ENCODE data around the gene CSNK1G2. TPM values are rescaled to one million over a fixed set of nuclear protein-coding genes. Genes with fewer than 3 reads are reported as not detected.

The CSNK1G2 gene
- total and polyA plus RNA-seq, 8 donors = 20.7 to 69.4 (median 27.9) TPM

DNA sequence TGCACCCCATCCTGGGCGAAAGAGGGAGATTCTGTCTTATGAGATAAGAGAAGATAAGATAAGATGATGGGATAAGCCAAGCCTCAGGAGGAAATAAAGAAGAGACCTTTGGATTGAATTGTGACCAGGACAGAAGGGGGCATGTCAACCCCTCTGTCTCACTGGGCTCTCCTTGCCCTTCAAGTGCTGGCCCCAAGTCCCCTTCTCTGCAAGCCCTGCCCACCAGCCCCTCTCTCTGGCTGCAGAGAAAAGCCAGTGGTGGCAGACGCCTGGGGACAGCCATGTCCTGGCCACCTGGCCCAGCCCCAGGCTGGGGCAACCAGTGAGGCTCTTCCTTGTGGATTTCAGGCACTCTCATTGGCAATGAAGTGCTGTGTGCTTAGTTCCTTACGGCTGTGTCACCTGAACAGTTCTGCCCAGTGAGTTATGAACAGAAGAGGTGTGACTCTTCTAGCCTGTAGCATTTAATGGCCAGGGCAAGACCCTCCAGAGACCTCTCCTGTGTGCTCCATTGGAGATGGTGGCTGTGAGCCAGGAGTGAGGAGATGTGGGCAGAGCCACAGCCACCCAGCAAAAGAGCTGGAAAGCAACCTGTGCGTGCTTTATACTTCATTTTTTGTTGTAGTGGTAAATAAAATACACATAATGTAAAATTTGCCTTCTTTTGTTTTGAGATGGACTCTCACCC lies 80.6 kb downstream of the CSNK1G2 start:
- Histone ChIP-seq H3K4me1 (no peaks in the 10 kb centered on the region), H3K27me3 (no peaks in the 10 kb centered on the region), H3K9me3 (no peaks in the 10 kb centered on the region), H3K27ac (no peak overlapping the region), H3K4me3 (no peak overlapping the region), H3K36me3 (no peaks in the 10 kb centered on the region)
- DNase-seq (no peak), FAIRE-seq (no peak), ATAC-seq (no peak)
- WGBS, 2 donors = 71 to 91% methylated on average over 4 of the region's 4 CpGs
- intact Hi-C loops (cut with DNase I) = loop anchor here in 2 of 3 donors (5.0 kb wide), 2 partner anchors 46 to 51 kb away; no protein-coding TSS in a partner anchor
- no peak for TF ChIP-seq CTCF (IDR thresholded peaks at IDR 0.05)

DNA sequence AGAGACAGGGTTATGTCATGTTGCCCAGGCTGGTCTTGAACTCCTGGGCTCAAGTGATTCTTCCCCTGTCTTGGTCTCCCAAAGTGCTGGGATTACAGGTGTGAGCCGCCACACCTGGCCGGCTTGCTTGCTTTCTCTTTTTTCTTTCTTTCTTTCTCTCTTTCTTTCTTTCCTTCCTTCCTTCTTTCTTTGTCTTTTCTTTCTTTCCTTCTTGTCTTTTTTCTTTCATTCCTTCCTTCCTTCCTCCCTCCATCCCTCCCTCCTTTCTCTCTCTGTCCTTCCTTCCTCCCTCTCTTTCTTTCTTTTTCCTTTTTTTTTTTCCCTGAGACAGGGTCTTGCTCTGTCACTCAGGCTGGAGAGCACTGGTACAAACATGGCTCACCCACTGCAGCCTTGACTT lies 81.3 kb downstream of the CSNK1G2 start:
- no peak overlapping the region for H3K4me3 ChIP-seq
- H3K27ac ChIP-seq = no peak overlapping the region
- H3K36me3 ChIP-seq = no peaks in the 10 kb centered on the region
- ATAC-seq = no peak
- no peaks in the 10 kb centered on the region for H3K9me3 ChIP-seq
- no peaks in the 10 kb centered on the region for H3K4me1 ChIP-seq
- intact Hi-C loops (cut with DNase I) = loop anchor here in 2 of 3 donors (5.0 kb wide), 2 partner anchors 45 to 50 kb away; no protein-coding TSS in a partner anchor
- no peak for FAIRE-seq
- no peak for DNase-seq
- no peak for TF ChIP-seq CTCF (IDR thresholded peaks at IDR 0.05)
- H3K27me3 ChIP-seq = no peaks in the 10 kb centered on the region
- 93 to 100% methylated on average over 2 of the region's 2 CpGs for WGBS, 2 donors

GRCh38 chr19:2026770-2027169 lies 85.8 kb downstream of the CSNK1G2 start:
- WGBS, 2 donors = 79 to 82% methylated on average over 10 of the region's 10 CpGs
- ATAC-seq = no peak

DNA sequence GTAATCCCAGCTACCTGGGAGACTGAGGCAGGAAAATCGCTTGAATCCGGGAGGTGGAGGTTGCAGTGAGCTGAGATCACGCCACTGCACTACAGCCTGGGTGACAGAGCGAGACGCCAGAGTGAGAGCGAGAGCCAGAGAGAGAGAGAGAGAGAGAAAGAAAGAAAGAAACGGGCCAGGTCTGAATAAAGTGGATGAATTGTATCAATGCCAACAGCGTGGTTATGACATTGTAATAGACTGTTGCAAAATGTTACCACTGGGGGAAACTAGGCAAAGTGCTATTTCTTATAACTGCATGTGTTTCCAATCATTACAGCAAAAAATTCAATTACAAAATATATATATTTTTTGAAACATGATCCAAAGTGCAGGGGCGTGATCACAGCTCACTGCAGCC lies 86.4 kb downstream of the CSNK1G2 start:
- intact Hi-C loops (cut with DNase I) = no loop called here
- H3K4me1 ChIP-seq = peaks cover 8% of the 10 kb centered on the region in 3 donors
- H3K27ac ChIP-seq = no peak overlapping the region

More at GRCh38 chr19:2026770-2027169, 85.8 kb downstream of the CSNK1G2 start:
- DNase-seq (no peak), FAIRE-seq (no peak)
- TF ChIP-seq CTCF (IDR thresholded peaks at IDR 0.05) = no peak
- peaks cover 3 to 4% (median 4%) of the 10 kb centered on the region in 3 donors for H3K4me1 ChIP-seq
- intact Hi-C loops (cut with DNase I) = no loop called here
- H3K27ac ChIP-seq = no peak overlapping the region
- no peaks in the 10 kb centered on the region for H3K27me3 ChIP-seq
- no peaks in the 10 kb centered on the region for H3K36me3 ChIP-seq
- H3K9me3 ChIP-seq = no peaks in the 10 kb centered on the region
- no peak overlapping the region for H3K4me3 ChIP-seq

More for the DNA sequence above, 86.4 kb downstream of the CSNK1G2 start:
- no peaks in the 10 kb centered on the region for H3K36me3 ChIP-seq
- DNase-seq (no peak), ATAC-seq (no peak), FAIRE-seq (no peak)
- no peaks in the 10 kb centered on the region for H3K9me3 ChIP-seq
- no peak overlapping the region for H3K4me3 ChIP-seq
- TF ChIP-seq CTCF (IDR thresholded peaks at IDR 0.05) = no peak
- H3K27me3 ChIP-seq = no peaks in the 10 kb centered on the region
- WGBS, 2 donors = 66 to 67% methylated on average over 9 of the region's 9 CpGs

Other genes with a start within 250 kb of the CSNK1G2 start
- under 1 TPM in 1 of 6 donors, not detected in 5; 0.13 TPM for gene ONECUT3, start 187.7 kb upstream of the CSNK1G2 start, total RNA-seq
- gene ONECUT3, start 187.7 kb upstream of the CSNK1G2 start, polyA plus RNA-seq = not detected
- 1 to 10 TPM in 1 of 6 donors, under 1 TPM in 5; 0.32 to 1.1 (median 0.52) TPM for gene ATP8B3, start 128.9 kb upstream of the CSNK1G2 start, total RNA-seq
- under 1 TPM; 0.56 to 0.95 TPM for gene ATP8B3, start 128.9 kb upstream of the CSNK1G2 start, polyA plus RNA-seq
- gene REXO1, start 92.7 kb upstream of the CSNK1G2 start, total RNA-seq = 10 to 100 TPM; 10.5 to 16.6 (median 15.1) TPM
- gene REXO1, start 92.7 kb upstream of the CSNK1G2 start, polyA plus RNA-seq = 10 to 100 TPM; 29.5 to 42.2 TPM
- gene KLF16, start 77.6 kb upstream of the CSNK1G2 start, total RNA-seq = 10 to 100 TPM in 1 of 6 donors, 1 to 10 TPM in 5; 4.3 to 10.4 (median 7.9) TPM
- 1 to 10 TPM; 5.1 to 8.2 TPM for gene KLF16, start 77.6 kb upstream of the CSNK1G2 start, polyA plus RNA-seq
- 10 to 100 TPM; 21.1 to 30.8 (median 24.4) TPM for gene ABHD17A, start 55.7 kb upstream of the CSNK1G2 start, total RNA-seq
- gene ABHD17A, start 55.7 kb upstream of the CSNK1G2 start, polyA plus RNA-seq = 10 to 100 TPM; 62.4 to 71.0 TPM
- gene ADAT3, start 35.8 kb upstream of the CSNK1G2 start, total RNA-seq = 1 to 10 TPM; 2.0 to 6.5 (median 4.5) TPM
- gene ADAT3, start 35.8 kb upstream of the CSNK1G2 start, polyA plus RNA-seq = 10 to 100 TPM in 1 of 2 donors, 1 to 10 TPM in 1; 5.2 to 10.1 TPM
- gene SCAMP4, start 35.8 kb upstream of the CSNK1G2 start, total RNA-seq = 10 to 100 TPM; 23.0 to 52.2 (median 30.7) TPM
- 10 to 100 TPM; 40.8 to 49.3 TPM for gene SCAMP4, start 35.8 kb upstream of the CSNK1G2 start, polyA plus RNA-seq
- gene BTBD2, start 74.5 kb downstream of the CSNK1G2 start, total RNA-seq = 10 to 100 TPM; 33.9 to 46.4 (median 36.6) TPM
- gene BTBD2, start 74.5 kb downstream of the CSNK1G2 start, polyA plus RNA-seq = 10 to 100 TPM; 35.6 to 44.4 TPM
- 100 to 1,000 TPM; 178 to 446 (median 252) TPM for gene MKNK2, start 110.1 kb downstream of the CSNK1G2 start, total RNA-seq
- gene MKNK2, start 110.1 kb downstream of the CSNK1G2 start, polyA plus RNA-seq = 100 to 1,000 TPM; 102 to 143 TPM
- gene MOB3A, start 155.2 kb downstream of the CSNK1G2 start, total RNA-seq = 10 to 100 TPM; 14.5 to 26.0 (median 17.4) TPM
- 10 to 100 TPM in 1 of 2 donors, 1 to 10 TPM in 1; 9.2 to 11.1 TPM for gene MOB3A, start 155.2 kb downstream of the CSNK1G2 start, polyA plus RNA-seq
- gene IZUMO4, start 155.7 kb downstream of the CSNK1G2 start, total RNA-seq = 10 to 100 TPM in 1 of 6 donors, 1 to 10 TPM in 5; 5.2 to 10.5 (median 7.0) TPM
- gene IZUMO4, start 155.7 kb downstream of the CSNK1G2 start, polyA plus RNA-seq = 10 to 100 TPM; 32.8 to 42.2 TPM
- 100 to 1,000 TPM in 1 of 6 donors, 10 to 100 TPM in 5; 75.2 to 105 (median 83.9) TPM for gene AP3D1, start 210.4 kb downstream of the CSNK1G2 start, total RNA-seq
- gene AP3D1, start 210.4 kb downstream of the CSNK1G2 start, polyA plus RNA-seq = 100 to 1,000 TPM in 1 of 2 donors, 10 to 100 TPM in 1; 88.3 to 102 TPM
- 10 to 100 TPM; 11.7 to 20.4 (median 14.5) TPM for gene DOT1L, start 222.8 kb downstream of the CSNK1G2 start, total RNA-seq
- gene DOT1L, start 222.8 kb downstream of the CSNK1G2 start, polyA plus RNA-seq = 10 to 100 TPM; 14.4 to 34.4 TPM